ENCODE data around the gene GORASP1. TPM values are rescaled to one million over a fixed set of nuclear protein-coding genes. Genes with fewer than 3 reads are reported as not detected.

Gene GORASP1
- total and polyA plus RNA-seq, 5 donors from 2014 or later, result 18.5 to 34.0 (median 22.3) TPM

DNA sequence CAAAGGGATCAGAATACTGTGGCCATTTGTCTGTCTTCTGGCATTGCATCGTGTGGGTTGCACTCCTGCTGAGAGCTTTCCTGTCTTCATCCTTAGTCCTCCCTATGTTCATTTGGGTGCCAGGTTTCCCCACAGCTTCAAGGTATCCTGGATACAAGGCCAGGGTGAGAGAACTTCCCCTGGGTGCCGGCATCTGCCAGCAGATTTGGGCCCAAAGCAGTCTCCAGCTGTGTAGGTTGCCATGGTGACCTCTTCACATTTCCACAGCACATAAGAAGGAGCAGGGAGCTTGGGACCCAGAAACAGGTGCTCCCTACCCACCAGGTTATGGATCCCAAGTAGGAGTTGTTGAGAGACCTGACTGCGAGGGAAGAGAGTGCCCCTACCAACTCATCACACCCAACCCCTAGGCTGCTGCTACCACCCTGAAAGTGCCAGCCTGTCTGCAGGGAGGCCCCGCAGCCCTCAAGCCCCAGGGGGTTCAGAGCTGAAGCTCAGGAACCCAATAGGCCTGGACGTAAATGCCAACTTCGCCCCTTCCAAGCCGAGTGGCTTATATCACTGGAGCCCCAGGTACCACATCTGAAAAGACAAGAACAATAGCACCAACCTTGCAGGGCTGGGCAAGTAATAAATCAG lies 20.0 kb upstream of the GORASP1 start:
- H3K4me3 ChIP-seq (ENCODE audit: low read depth, low read length), result peak overlapping the region; percentile 7
- no peaks in the 10 kb centered on the region for H3K9me3 ChIP-seq (ENCODE audit: control insufficient read depth in 2 of 2, low read length in 2 of 2)
- Mint-ChIP-seq H3K9me3 (no peaks in the 10 kb centered on the region), H3K36me3 (peaks cover 4% of the 10 kb centered on the region), H3K27me3 (no peaks in the 10 kb centered on the region), H3K4me3 (peak overlapping the region in 1 of 4 donors; percentile 46), H3K27ac (peak overlapping the region; percentile 50 to 86 (median 84)), H3K4me1 (peaks cover 11 to 25% (median 16%) of the 10 kb centered on the region in 4 donors)
- no peaks in the 10 kb centered on the region for H3K27me3 ChIP-seq (ENCODE audit: control insufficient read depth, insufficient read depth, low read length)
- no peak overlapping the region for H3K27ac ChIP-seq (ENCODE audit: insufficient read depth, low read length, poor library complexity, severe bottlenecking)
- H3K4me1 ChIP-seq (ENCODE audit: control insufficient read depth, insufficient read depth, low read length, poor library complexity, severe bottlenecking), result peaks cover 13% of the 10 kb centered on the region
- DNase-seq (no peak), ATAC-seq (ENCODE audit: low read depth in 2 of 2) (no peak)
- no peaks in the 10 kb centered on the region for H3K36me3 ChIP-seq (ENCODE audit: control insufficient read depth, insufficient read depth, low read length)

DNA sequence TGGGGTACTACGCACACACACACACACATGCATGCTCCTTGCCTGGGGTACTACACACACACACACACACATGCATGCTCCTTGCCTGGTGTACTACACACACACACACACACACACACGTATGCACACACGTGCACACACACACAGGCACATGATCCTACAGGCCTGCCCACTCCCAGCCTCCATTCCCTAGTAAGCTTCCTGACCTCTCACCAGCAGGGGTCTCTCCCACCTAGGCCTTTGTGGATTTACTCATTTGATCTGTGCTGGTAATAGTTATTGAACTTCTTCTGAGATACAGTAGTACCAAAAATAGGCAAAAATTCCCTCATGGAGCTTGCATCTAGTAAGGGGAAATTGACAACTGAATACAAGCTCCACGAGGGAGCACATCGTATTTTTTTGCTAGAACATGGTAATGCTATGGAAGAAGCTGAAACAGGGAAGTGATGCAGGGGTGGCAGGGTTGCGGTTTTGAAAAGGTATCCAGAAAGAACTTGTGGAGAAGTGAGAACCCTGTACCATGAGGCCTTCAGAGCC lies 19.2 kb upstream of the GORASP1 start:
- ATAC-seq (ENCODE audit: low read depth in 2 of 2) (peak; percentile 47 to 54), DNase-seq (peak in 2 of 3 donors; percentile 46 to 53)
- H3K4me1 Mint-ChIP-seq, result peaks cover 11 to 25% (median 15%) of the 10 kb centered on the region in 4 donors
- Histone ChIP-seq H3K27me3 (ENCODE audit: control insufficient read depth, insufficient read depth, low read length) (no peaks in the 10 kb centered on the region), H3K9me3 (ENCODE audit: control insufficient read depth in 2 of 2, low read length in 2 of 2) (no peaks in the 10 kb centered on the region), H3K27ac (ENCODE audit: insufficient read depth, low read length, poor library complexity, severe bottlenecking) (no peak overlapping the region), H3K4me3 (ENCODE audit: low read depth, low read length) (no peak overlapping the region), H3K36me3 (ENCODE audit: control insufficient read depth, insufficient read depth, low read length) (no peaks in the 10 kb centered on the region), H3K4me1 (ENCODE audit: control insufficient read depth, insufficient read depth, low read length, poor library complexity, severe bottlenecking) (peaks cover 13% of the 10 kb centered on the region)
- peak overlapping the region; percentile 74 to 86 (median 84) for H3K27ac Mint-ChIP-seq
- no peaks in the 10 kb centered on the region for H3K9me3 Mint-ChIP-seq
- peaks cover 4% of the 10 kb centered on the region for H3K36me3 Mint-ChIP-seq
- no peaks in the 10 kb centered on the region for H3K27me3 Mint-ChIP-seq
- no peak overlapping the region for H3K4me3 Mint-ChIP-seq

DNA sequence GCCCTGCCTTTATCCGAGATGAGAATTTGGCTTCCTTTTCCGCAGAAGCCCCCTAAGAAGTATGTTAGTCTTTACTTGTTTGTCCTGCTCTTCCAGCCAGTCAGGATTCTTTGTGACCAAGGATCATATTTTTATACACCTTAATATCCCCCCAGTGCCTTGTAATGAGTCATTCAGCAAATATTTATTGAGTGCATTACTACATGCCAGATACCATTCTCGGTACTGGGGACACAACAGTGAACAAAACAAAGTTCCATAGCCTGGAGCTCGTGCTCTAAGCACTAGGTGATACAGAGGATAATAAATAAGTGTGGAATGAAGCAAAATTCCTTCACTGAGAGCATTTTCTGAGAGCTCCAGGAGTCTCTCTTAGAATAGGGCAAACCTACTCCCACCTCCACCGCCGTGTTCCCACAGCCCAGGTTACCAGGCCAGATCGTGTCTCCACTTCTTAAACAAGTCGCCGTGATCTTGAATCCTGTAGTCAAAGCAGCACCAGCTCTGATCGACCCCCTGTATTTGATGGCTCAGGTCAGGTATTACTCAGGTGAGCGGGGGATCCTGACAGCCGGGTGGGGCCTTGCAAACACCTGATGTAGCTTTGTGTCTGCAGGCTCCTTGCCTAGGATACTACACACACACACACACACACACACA lies 18.5 kb upstream of the GORASP1 start:
- Histone ChIP-seq H3K9me3 (ENCODE audit: control insufficient read depth in 2 of 2, low read length in 2 of 2) (no peaks in the 10 kb centered on the region), H3K4me3 (ENCODE audit: low read depth, low read length) (no peak overlapping the region), H3K27me3 (ENCODE audit: control insufficient read depth, insufficient read depth, low read length) (no peaks in the 10 kb centered on the region), H3K4me1 (ENCODE audit: control insufficient read depth, insufficient read depth, low read length, poor library complexity, severe bottlenecking) (peaks cover 13% of the 10 kb centered on the region), H3K36me3 (ENCODE audit: control insufficient read depth, insufficient read depth, low read length) (no peaks in the 10 kb centered on the region), H3K27ac (ENCODE audit: insufficient read depth, low read length, poor library complexity, severe bottlenecking) (no peak overlapping the region)
- Mint-ChIP-seq H3K27ac (peak overlapping the region in 2 of 3 donors; percentile 84 to 86), H3K4me3 (no peak overlapping the region), H3K27me3 (no peaks in the 10 kb centered on the region), H3K9me3 (no peaks in the 10 kb centered on the region), H3K36me3 (peaks cover 4% of the 10 kb centered on the region), H3K4me1 (peaks cover 11 to 25% (median 15%) of the 10 kb centered on the region in 4 donors)
- ATAC-seq (ENCODE audit: low read depth in 2 of 2) (no peak), DNase-seq (no peak)

DNA sequence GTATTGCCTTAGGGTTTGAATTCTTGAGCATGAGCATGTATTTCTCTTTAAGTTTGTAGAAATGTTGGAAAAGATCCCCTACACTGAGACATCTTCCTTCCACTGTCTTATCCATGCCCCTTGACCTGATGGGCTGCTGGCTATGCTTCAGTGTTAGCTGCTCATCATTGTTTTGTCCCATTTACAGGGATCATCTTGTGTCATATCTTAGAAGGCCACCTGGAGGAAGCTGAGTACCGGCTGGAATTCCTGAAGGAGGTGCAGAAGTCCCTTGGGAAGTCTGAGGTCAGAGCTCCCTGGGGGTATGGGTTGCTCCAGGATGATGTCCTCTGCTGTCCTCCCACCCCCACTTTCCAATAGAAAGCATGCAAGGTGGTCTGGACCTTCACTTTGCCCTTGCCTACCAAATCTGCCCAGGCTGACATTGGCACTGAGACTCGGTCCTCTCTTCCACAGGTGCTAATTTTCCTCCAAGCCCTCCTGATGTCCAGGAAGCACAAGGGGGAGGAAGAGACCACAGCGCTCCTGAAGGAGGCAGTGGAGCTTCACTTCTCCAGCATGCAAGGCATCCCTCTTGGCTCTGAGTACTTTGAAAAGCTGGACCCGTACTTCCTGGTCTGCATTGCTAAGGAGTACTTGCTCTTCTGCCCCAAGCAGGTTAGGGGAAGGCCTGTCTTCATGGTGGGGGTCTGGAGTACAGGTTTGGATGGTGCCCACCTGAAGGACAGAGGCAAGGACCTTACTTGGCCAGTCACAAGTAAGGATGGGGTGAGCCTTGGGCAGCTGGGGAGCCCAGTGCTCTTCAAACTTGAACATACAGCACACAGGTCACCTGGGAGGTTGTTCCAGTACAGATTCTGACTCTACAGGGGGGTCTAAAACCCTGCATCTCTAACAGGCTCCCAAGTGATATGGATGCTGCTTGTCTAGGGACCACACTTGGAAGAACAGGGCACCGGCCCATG lies 17.7 kb upstream of the GORASP1 start:
- Mint-ChIP-seq H3K4me1 (peaks cover 11 to 25% (median 15%) of the 10 kb centered on the region in 4 donors), H3K27me3 (no peaks in the 10 kb centered on the region), H3K36me3 (peaks cover 4% of the 10 kb centered on the region), H3K9me3 (no peaks in the 10 kb centered on the region), H3K27ac (peak overlapping the region in 1 of 3 donors; percentile 86), H3K4me3 (no peak overlapping the region)
- H3K9me3 ChIP-seq (ENCODE audit: control insufficient read depth in 2 of 2, low read length in 2 of 2), result no peaks in the 10 kb centered on the region
- H3K4me1 ChIP-seq (ENCODE audit: control insufficient read depth, insufficient read depth, low read length, poor library complexity, severe bottlenecking), result peaks cover 13% of the 10 kb centered on the region
- H3K27me3 ChIP-seq (ENCODE audit: control insufficient read depth, insufficient read depth, low read length), result no peaks in the 10 kb centered on the region
- no peaks in the 10 kb centered on the region for H3K36me3 ChIP-seq (ENCODE audit: control insufficient read depth, insufficient read depth, low read length)
- no peak overlapping the region for H3K4me3 ChIP-seq (ENCODE audit: low read depth, low read length)
- DNase-seq (no peak), ATAC-seq (ENCODE audit: low read depth in 2 of 2) (no peak)
- H3K27ac ChIP-seq (ENCODE audit: insufficient read depth, low read length, poor library complexity, severe bottlenecking), result no peak overlapping the region

DNA sequence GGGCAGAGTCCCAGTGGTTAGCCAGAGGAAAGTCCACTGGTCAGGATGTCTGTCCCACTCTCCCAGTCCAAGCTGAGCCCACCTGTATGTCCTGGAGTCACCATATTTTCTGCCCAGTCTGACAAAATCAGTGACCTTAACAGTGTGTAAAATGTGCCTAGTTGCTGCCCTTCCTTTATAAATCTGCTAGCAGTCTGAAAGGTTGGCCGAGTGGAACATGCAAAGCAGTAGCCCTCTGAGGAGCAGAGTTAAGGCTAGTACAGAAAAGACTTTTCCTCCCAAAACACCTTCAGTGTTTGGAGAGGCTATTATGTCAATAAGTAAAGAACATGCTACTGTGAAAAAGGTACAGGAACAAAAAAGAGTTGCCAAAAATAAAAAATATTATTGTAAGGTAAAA lies 15.4 kb upstream of the GORASP1 start:
- H3K27ac ChIP-seq (ENCODE audit: insufficient read depth, low read length, poor library complexity, severe bottlenecking), result no peak overlapping the region
- H3K36me3 Mint-ChIP-seq, result no peaks in the 10 kb centered on the region
- H3K9me3 Mint-ChIP-seq, result no peaks in the 10 kb centered on the region
- no peaks in the 10 kb centered on the region for H3K9me3 ChIP-seq (ENCODE audit: control insufficient read depth in 2 of 2, low read length in 2 of 2)
- H3K27ac Mint-ChIP-seq, result peak overlapping the region in 1 of 3 donors; percentile 13
- H3K4me3 Mint-ChIP-seq, result no peak overlapping the region
- no peaks in the 10 kb centered on the region for H3K27me3 ChIP-seq (ENCODE audit: control insufficient read depth, insufficient read depth, low read length)
- DNase-seq (no peak), ATAC-seq (ENCODE audit: low read depth in 2 of 2) (no peak)
- H3K4me1 ChIP-seq (ENCODE audit: control insufficient read depth, insufficient read depth, low read length, poor library complexity, severe bottlenecking), result peaks cover 6% of the 10 kb centered on the region
- H3K27me3 Mint-ChIP-seq, result no peaks in the 10 kb centered on the region
- no peaks in the 10 kb centered on the region for H3K36me3 ChIP-seq (ENCODE audit: control insufficient read depth, insufficient read depth, low read length)
- peaks cover 7 to 14% (median 8%) of the 10 kb centered on the region in 4 donors for H3K4me1 Mint-ChIP-seq
- no peak overlapping the region for H3K4me3 ChIP-seq (ENCODE audit: low read depth, low read length)

DNA sequence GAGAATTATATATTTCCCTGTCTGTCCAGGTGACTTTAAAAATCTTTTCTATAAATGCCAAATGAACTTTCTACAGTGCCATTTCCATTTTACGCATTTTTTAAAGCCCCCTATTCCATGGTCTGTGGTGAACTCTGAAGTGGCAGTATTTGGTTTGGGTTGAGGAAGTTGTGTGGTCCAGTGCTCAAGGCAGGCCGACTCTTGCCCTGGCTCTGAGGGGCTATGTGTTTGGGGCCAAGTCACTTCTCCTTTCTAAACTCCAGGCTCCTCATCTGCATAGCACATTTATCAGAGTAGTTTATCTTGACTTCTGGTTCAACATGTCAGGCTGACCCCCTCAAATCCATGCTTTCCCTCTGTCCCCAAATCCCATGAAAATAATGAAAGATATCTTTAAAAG lies 14.2 kb upstream of the GORASP1 start:
- Histone ChIP-seq H3K9me3 (ENCODE audit: control insufficient read depth in 2 of 2, low read length in 2 of 2) (no peaks in the 10 kb centered on the region), H3K4me1 (ENCODE audit: control insufficient read depth, insufficient read depth, low read length, poor library complexity, severe bottlenecking) (no peaks in the 10 kb centered on the region), H3K36me3 (ENCODE audit: control insufficient read depth, insufficient read depth, low read length) (no peaks in the 10 kb centered on the region), H3K27me3 (ENCODE audit: control insufficient read depth, insufficient read depth, low read length) (no peaks in the 10 kb centered on the region), H3K4me3 (ENCODE audit: low read depth, low read length) (no peak overlapping the region), H3K27ac (ENCODE audit: insufficient read depth, low read length, poor library complexity, severe bottlenecking) (no peak overlapping the region)
- Mint-ChIP-seq H3K36me3 (no peaks in the 10 kb centered on the region), H3K27me3 (no peaks in the 10 kb centered on the region), H3K4me1 (peaks cover 0 to 5% (median 2%) of the 10 kb centered on the region in 4 donors), H3K9me3 (no peaks in the 10 kb centered on the region), H3K27ac (peak overlapping the region in 1 of 3 donors; percentile 13), H3K4me3 (no peak overlapping the region)
- no peak for ATAC-seq (ENCODE audit: low read depth in 2 of 2)
- no peak for DNase-seq

DNA sequence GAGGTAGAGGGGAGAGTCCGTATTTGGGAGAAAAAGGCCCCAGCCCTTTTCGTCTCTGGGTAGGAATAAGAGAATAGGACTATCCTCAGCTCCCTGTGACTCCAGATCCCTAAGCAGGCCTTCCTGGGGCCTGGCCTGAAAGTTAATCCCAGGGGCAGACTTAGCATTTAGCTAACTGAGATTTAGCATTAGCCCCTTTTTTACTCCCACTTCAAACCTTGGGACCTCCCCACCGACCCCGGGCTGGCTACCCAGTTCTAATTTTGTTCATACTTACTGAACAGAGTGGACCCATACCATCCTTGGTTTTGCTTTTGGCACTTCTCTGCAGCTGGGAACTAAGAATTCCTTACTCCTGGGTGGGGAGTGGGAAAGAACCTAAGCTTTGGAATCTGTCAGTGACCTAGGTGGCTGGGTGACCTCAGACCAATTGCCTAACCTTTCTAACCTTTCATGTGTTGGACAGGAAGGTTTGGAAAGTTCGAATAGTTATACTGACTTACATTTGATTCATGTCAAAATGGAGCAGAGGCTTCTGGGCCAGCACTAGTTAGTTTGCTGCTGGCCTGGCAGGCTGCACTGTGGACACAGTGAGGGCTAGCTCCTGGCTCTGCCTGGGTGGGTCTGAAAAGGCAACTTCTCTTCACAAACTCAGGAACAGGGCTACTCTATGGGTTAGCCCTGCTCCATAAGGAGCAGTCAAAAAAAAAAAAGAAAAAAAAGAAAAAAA lies 11.7 kb upstream of the GORASP1 start:
- Mint-ChIP-seq H3K4me3 (no peak overlapping the region), H3K27ac (no peak overlapping the region), H3K36me3 (no peaks in the 10 kb centered on the region), H3K9me3 (no peaks in the 10 kb centered on the region), H3K4me1 (peaks cover 0 to 3% (median 0%) of the 10 kb centered on the region in 4 donors), H3K27me3 (no peaks in the 10 kb centered on the region)
- Histone ChIP-seq H3K27ac (ENCODE audit: insufficient read depth, low read length, poor library complexity, severe bottlenecking) (no peak overlapping the region), H3K4me3 (ENCODE audit: low read depth, low read length) (no peak overlapping the region), H3K9me3 (ENCODE audit: control insufficient read depth in 2 of 2, low read length in 2 of 2) (no peaks in the 10 kb centered on the region), H3K27me3 (ENCODE audit: control insufficient read depth, insufficient read depth, low read length) (no peaks in the 10 kb centered on the region), H3K36me3 (ENCODE audit: control insufficient read depth, insufficient read depth, low read length) (no peaks in the 10 kb centered on the region), H3K4me1 (ENCODE audit: control insufficient read depth, insufficient read depth, low read length, poor library complexity, severe bottlenecking) (no peaks in the 10 kb centered on the region)
- no peak for DNase-seq
- no peak for ATAC-seq (ENCODE audit: low read depth in 2 of 2)
